DOHH2 (cell line): Measurements from ENCODE around the gene ITCH.

Experiments
- CTCF ChIP-seq: fragments of 200-600 bp; sonication (generic); IDR thresholded peaks from one replicate; pipeline ENCODE4 v1.5.1; 2014; ENCODE audit warnings: antibody characterized with exemption, mild to moderate bottlenecking, low read depth, low read length; ENCODE audit not compliant: poor library complexity, severe bottlenecking
- EZH2phosphoT487 ChIP-seq: fragments of 200-600 bp; sonication (generic); IDR thresholded peaks from 2 replicates; pipeline ENCODE4 v1.6.1; 2017; ENCODE audit warnings: borderline replicate concordance, mild to moderate bottlenecking, antibody characterized with exemption, low read length, moderate library complexity, mixed read lengths

GRCh38 chr20:34527016-34527415 is 163.9 kb downstream of the ITCH start:
- TF ChIP-seq CTCF (no peak), EZH2phosphoT487 (no peak)
